H1 (cell line): ENCODE data around the gene SV2A. TPM values are rescaled to one million over a fixed set of nuclear protein-coding genes. Genes with fewer than 3 reads are reported as not detected.

Source experiments
- ATF2 ChIP-seq: IDR thresholded peaks from 2 replicates; pipeline ENCODE4 v1.6.1; 2012; ENCODE audit warnings: low read length, inconsistent platforms
- CHD1 ChIP-seq: IDR thresholded peaks from 2 replicates; pipeline ENCODE4 v1.6.1; 2012; ENCODE audit warnings: low read depth, low read length, improper control_type of control experiment
- CHD2 ChIP-seq: IDR thresholded peaks from 2 replicates; pipeline ENCODE4 v1.6.1; 2012; ENCODE audit warnings: low read length, improper control_type of control experiment
- E2F6 ChIP-seq: IDR thresholded peaks from 2 replicates; pipeline ENCODE4 v1.6.1; 2012; ENCODE audit warnings: inconsistent platforms
- EZH2 ChIP-seq: fragments of 200-600 bp; sonication (generic); IDR thresholded peaks from 2 replicates; pipeline ENCODE4 v1.7.1; 2012; ENCODE audit warnings: low read depth, mild to moderate bottlenecking, moderate library complexity, low read length, inconsistent platforms; ENCODE audit not compliant: severe bottlenecking
- GABPA ChIP-seq: IDR thresholded peaks from 2 replicates; pipeline ENCODE4 v1.6.1; 2011; ENCODE audit warnings: mild to moderate bottlenecking, low read length, moderate library complexity, borderline replicate concordance; ENCODE audit not compliant: insufficient read depth
- JUN ChIP-seq: IDR thresholded peaks from 2 replicates; pipeline ENCODE4 v1.6.1; 2011; ENCODE audit warnings: low read depth, mild to moderate bottlenecking, improper control_type of control experiment, low read length
- JUND ChIP-seq: IDR thresholded peaks from 2 replicates; pipeline ENCODE4 v1.6.1; 2011; ENCODE audit warnings: mild to moderate bottlenecking, improper control_type of control experiment, low read length
- KDM1A ChIP-seq: fragments of 200-600, 300-600 bp; sonication (generic); IDR thresholded peaks from 2 replicates; pipeline ENCODE4 v1.7.1; 2016; ENCODE audit warnings: mild to moderate bottlenecking, low read length, borderline replicate concordance
- KDM4A ChIP-seq: IDR thresholded peaks from one replicate; pipeline ENCODE4 v1.7.1; 2012; ENCODE audit warnings: low read depth, mild to moderate bottlenecking, moderate library complexity, low read length, inconsistent platforms; ENCODE audit not compliant: severe bottlenecking
- MAFK ChIP-seq: IDR thresholded peaks from 2 replicates; pipeline ENCODE4 v1.6.1; 2012; ENCODE audit warnings: low read depth, mild to moderate bottlenecking, improper control_type of control experiment, low read length
- PHF8 ChIP-seq: fragments of 200-600 bp; sonication (generic); conservative IDR thresholded peaks from 2 replicates; pipeline ENCODE4 v1.7.1; 2012; ENCODE audit warnings: low read depth, mild to moderate bottlenecking, inconsistent platforms, low read length, moderate library complexity
- RBBP5 ChIP-seq: IDR thresholded peaks from 2 replicates; pipeline ENCODE4 v1.7.1; 2012; ENCODE audit warnings: low read depth, mild to moderate bottlenecking, inconsistent platforms, low read length, moderate library complexity, borderline replicate concordance
- RFX5 ChIP-seq: IDR thresholded peaks from 2 replicates; pipeline ENCODE4 v1.6.1; 2011; ENCODE audit warnings: low read depth, low read length, improper control_type of control experiment, borderline replicate concordance
- SIRT6 ChIP-seq: IDR thresholded peaks from one replicate; pipeline ENCODE4 v1.7.1; 2012; ENCODE audit warnings: low read length, inconsistent platforms
- SIX5 ChIP-seq: IDR thresholded peaks from 2 replicates; pipeline ENCODE4 v1.6.1; 2011; ENCODE audit warnings: mild to moderate bottlenecking, low read depth, low read length
- TCF12 ChIP-seq: IDR thresholded peaks from 2 replicates; pipeline ENCODE4 v1.6.1; 2011; ENCODE audit warnings: low read depth, mild to moderate bottlenecking, low read length
- TEAD4 ChIP-seq: IDR thresholded peaks from 2 replicates; pipeline ENCODE4 v1.6.1; 2012; ENCODE audit warnings: low read depth, low read length, inconsistent platforms, mixed read lengths
- polyA plus RNA-seq, 7 experiments: library from polyadenylated mRNA; depleted of rRNA in 3 of 7; stranded (reverse) in 5 of 7; unstranded in 2 of 7; fragments of >200 nt in 5 of 7; fragments of 200-250 nt in 2 of 7; gene quantifications; 1 replicate in 5 of 7; 2 replicates in 1 of 7; 4 replicates in 1 of 7; pipeline versions ENCODE4 v1.2.1 to v1.2.3, GENCODE V29; 2011 to 2013; ENCODE audit warnings: missing spikeins in 2 of 7, mixed read lengths in 2 of 7
- total RNA-seq: library from RNA; stranded (reverse); fragmentation: NEBNext Ultra II Directional; extraction: Animal tissue kit (Norgen Biotek cat#: 25700); gene quantifications from 2 replicates; pipeline ENCODE4 v1.2.1, GENCODE V29; 2021
- TF ChIP-seq, protein P1 (sequence below), 3 experiments: IDR thresholded peaks; 1 replicate in 2 of 3; 2 replicates in 1 of 3; pipeline versions ENCODE4 v1.5.1 to v1.6.1; 2011; ENCODE audit warnings: low read length in 3 of 3, mild to moderate bottlenecking in 3 of 3, inconsistent platforms in 2 of 3, low read depth in 1 of 3, moderate library complexity in 1 of 3; ENCODE audit not compliant: insufficient read depth in 1 of 3; ENCODE audit errors: control extremely low read depth in 1 of 3

Gene SV2A
- total and polyA plus RNA-seq, 2 of the 8 experiments (the other 6 are each of a cell fraction or from before 2014, with no cell fraction given), result 41.8 to 51.8 TPM

DNA sequence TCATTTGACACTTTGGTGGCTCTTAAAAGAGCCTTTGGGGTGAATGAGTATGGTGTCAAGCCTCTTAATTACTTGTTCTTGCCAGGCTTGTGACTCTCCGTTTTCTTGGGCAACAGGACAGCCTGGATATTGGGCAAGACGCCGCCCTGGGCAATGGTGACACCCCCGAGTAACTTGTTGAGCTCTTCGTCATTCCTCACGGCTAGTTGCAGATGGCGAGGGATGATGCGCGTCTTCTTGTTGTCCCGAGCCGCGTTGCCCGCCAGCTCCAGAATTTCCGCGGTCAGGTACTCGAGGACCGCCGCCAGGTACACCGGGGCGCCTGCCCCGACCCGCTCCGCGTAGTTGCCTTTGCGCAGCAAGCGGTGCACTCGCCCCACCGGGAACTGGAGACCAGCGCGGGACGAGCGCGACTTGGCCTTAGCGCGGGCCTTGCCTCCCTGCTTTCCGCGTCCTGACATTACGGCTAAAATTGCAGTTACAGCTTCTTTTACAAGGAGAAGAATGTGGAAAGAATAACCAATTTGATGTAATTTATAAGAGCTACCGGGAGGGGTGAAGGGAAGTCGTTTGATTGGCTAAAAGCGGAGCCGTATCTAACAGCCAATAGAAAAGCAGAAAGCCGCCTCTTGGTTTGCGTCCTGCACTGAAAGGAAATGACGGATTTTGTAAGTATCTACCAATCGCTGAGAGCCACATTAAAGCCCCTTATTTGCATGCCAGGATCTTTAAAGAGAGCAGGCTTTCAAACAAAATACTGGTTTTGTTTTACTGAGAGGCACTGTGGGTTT is 30.0 kb downstream of the SV2A start (continued):
- TF ChIP-seq GABPA (no peak), KDM4A (no peak), CHD2 (peak; percentile 55; the same call in 1 of the 2 replicates), RFX5 (no peak), TCF12 (no peak), JUN (no peak), PHF8 (0 out of 2 replicates have a peak, but pooled peaks have one; percentile 38), SIX5 (no peak), JUND (no peak), CHD1 (peak; percentile 83), TEAD4 (no peak), RBBP5 (no peak), SIRT6 (no peak), ATF2 (no peak; the same call in none of the 2 replicates), E2F6 (0 out of 2 replicates have a peak, but pooled peaks have one; percentile 33), KDM1A (no peak), MAFK (0 out of 2 replicates have a peak, but pooled peaks have one; percentile 2), EZH2 (no peak)
- TF ChIP-seq, protein P1, sequence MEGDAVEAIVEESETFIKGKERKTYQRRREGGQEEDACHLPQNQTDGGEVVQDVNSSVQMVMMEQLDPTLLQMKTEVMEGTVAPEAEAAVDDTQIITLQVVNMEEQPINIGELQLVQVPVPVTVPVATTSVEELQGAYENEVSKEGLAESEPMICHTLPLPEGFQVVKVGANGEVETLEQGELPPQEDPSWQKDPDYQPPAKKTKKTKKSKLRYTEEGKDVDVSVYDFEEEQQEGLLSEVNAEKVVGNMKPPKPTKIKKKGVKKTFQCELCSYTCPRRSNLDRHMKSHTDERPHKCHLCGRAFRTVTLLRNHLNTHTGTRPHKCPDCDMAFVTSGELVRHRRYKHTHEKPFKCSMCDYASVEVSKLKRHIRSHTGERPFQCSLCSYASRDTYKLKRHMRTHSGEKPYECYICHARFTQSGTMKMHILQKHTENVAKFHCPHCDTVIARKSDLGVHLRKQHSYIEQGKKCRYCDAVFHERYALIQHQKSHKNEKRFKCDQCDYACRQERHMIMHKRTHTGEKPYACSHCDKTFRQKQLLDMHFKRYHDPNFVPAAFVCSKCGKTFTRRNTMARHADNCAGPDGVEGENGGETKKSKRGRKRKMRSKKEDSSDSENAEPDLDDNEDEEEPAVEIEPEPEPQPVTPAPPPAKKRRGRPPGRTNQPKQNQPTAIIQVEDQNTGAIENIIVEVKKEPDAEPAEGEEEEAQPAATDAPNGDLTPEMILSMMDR (IDR thresholded peaks at IDR 0.05; ENCODE audit: control extremely low read depth in 1 of 3, insufficient read depth in 1 of 3, low read depth in 1 of 3, low read length in 3 of 3), result no peak
